PC-3 (cell line): ENCODE results near the gene MVK.

ENCODE experiments used
- EZH2 ChIP-seq: fragments of 300-600 bp; sonication (generic); IDR thresholded peaks from one replicate; pipeline ENCODE4 v1.6.1; 2017; ENCODE audit warnings: antibody characterized with exemption, mild to moderate bottlenecking, low read length; ENCODE audit not compliant: unreplicated experiment
- TF ChIP-seq, protein P1 (sequence below): fragments of 300-600 bp; sonication (generic); conservative IDR thresholded peaks from 2 replicates; pipeline ENCODE4 v1.5.1; 2017; ENCODE audit warnings: antibody characterized with exemption, low read depth, mild to moderate bottlenecking, low read length

DNA sequence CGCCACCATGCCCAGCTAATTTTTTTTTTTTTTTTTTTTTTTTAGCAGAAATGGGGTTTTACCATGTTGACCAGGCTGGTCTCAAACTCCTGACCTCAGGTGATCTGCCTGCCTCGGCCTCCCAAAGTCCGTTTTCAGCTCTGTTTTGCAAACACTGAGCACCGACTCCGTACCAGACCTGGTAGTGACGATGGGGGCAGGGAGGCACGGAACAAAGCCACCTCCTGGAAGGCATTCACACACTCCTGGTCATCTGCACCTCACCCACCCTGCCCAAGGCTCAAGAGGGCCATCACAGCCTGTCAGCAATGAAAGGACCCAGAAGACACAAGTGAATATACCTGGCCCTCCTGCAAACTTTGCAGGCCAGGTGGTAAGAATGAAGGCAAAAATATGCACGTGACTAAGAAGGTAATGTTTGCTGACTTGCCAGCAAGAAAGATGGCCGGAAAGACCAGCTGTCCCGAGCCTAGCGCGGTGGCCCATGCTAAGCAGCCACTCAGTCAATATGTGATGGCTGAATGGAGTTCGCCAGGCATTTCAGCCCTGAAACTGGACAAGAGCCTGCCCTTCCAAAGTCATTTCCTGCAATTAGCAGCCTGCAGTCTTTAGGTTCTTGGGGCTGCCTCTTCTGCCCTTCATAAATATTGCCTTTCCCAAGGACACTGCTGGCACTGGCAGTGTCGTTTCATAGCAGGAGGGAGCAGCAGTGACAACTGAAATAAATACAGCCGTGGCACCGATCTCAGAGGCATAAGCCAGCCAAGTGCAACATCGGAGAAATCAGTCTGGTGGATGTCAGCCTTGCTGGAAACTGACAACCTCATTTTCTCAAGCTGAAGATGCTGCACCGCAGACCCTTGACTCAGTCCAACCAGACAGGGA is 17.9 kb upstream of the MVK start:
- TF ChIP-seq, protein P1, sequence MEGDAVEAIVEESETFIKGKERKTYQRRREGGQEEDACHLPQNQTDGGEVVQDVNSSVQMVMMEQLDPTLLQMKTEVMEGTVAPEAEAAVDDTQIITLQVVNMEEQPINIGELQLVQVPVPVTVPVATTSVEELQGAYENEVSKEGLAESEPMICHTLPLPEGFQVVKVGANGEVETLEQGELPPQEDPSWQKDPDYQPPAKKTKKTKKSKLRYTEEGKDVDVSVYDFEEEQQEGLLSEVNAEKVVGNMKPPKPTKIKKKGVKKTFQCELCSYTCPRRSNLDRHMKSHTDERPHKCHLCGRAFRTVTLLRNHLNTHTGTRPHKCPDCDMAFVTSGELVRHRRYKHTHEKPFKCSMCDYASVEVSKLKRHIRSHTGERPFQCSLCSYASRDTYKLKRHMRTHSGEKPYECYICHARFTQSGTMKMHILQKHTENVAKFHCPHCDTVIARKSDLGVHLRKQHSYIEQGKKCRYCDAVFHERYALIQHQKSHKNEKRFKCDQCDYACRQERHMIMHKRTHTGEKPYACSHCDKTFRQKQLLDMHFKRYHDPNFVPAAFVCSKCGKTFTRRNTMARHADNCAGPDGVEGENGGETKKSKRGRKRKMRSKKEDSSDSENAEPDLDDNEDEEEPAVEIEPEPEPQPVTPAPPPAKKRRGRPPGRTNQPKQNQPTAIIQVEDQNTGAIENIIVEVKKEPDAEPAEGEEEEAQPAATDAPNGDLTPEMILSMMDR, result no peak
- no peak for TF ChIP-seq EZH2
